ELF-1 (cell line): ENCODE measurements around the gene CRMP1.
A peak's percentile ranks its signal among the peaks of the same experiment; 100 is the strongest.

ENCODE experiments used
- DNase-seq: peaks from one replicate; pipeline ENCODE4 v3.0.0-alpha.2; 2016; ENCODE audit warnings: low read depth, low spot score

Gene CRMP1

DNA sequence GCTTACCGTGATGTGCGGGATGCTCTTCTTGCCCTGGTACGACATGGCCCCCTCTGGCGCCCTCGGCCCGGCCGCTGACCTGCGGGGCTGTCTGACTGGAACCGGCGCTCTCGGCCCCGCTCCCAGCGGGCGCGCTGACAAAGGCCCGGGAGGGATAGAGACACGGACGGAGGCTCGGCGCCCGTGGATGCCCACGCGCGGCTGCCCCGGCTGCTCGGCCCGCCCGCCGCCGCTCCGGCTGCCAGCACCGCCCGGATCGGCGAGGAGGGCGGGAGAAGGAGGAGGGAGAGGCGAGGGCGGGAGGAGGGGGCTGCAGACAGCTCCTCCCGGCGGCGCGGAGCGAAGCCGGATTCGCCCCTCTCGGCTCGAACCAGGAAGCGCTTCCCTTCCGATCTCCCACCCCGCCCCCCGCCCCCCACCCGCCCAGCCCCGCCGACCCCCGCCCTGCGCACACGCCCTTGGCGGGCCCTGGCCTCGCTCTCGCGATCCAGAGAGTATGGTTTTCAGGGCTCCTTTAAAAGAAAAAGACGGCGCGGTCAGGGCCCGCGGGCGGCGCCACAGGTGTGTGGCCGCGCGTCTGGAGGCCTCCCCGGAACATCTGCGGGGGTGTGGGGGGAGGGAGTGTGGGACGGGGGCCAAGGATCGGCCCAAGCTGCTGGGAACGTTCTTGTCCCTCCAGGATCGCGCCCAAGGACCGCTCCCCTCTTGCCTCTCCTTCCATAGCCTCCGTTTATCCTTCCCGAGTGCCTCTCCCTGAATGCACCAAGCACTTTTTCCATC lies 4.5 kb downstream of the CRMP1 start:
- peak; percentile 61 for DNase-seq

GRCh38 chr4:5887361-5888221 lies 5.3 kb downstream of the CRMP1 start:
- DNase-seq = peak; percentile 43

- DNase-seq = no peak
Observed at GRCh38 chr4:5887011-5887360, 5.9 kb downstream of the CRMP1 start.

DNA sequence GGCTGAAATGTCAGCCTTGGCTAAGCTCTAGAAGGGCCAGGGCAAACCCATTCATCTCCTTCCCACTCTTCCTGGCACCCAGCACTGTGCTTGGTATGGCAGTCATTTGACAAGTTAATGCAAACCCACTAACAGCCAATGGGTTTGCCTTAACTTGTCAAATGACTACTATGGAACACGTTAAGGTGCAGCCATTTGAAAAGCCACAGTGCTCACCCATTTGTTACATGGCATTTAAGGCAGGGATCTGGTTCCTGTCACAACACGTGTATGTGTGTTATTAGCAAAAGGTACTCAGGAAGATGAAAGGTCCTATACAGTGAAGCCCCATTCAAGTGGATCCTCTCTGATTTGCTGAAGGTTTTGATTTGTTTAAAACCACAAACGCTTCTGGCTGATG lies 7.2 kb downstream of the CRMP1 start:
- DNase-seq = no peak

DNA sequence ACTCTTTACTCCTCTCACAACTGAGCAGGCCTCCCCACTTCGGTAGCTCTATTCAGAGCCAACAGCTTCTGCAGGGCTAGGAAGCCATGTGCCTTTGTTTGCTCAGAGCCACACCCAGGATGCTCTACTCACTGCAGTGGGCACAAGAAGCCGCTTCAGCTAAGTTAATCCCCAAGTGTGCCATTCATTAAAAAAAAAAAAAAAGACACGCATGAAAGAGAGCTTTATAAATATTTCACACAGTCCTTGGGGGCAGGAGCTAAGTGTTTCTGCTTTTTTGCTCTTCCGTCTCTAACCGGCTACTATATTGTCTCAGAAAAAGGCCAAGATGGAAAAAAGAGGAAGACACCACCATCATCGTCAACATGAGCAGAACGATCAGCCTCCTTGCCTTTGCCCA lies 8.1 kb downstream of the CRMP1 start:
- no peak for DNase-seq

DNA sequence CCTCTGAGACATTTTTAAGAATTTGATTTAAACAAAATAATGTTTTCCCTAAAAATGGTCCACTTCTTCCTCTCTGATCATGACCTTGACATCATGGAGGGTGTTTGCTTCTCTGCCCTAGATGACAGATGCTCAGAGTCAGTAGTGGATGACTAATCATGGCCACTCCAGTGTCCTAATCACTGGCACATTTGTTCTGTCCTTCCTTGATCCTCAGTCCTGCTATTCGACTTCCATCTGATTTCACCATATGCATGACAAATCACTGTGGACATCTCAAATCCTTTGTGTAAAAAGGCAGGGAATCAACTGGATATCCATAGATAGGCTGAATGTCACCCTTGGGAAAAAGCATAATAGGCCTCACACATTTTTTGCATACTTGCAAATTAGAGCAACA lies 9.0 kb downstream of the CRMP1 start:
- no peak for DNase-seq

DNA sequence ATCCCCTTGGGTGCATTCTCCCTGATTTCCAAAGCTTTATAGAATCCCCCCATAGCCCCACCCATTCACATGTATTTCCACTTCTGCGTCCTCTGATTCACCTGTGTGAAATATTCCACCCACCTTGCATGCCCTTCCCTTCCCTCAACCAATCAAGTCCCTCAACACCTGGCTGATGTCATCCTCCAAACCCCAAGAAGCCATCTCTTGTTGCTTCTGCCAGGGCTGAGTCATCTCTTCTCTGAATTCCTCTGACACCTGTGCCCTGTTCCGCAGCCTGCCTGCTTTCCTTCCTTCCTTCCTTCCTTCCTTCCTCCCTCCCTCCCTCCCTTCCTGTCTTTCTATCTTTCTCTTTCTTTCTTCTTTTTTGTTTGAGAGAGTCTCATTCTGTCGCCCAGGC lies 9.9 kb downstream of the CRMP1 start:
- no peak for DNase-seq

DNA sequence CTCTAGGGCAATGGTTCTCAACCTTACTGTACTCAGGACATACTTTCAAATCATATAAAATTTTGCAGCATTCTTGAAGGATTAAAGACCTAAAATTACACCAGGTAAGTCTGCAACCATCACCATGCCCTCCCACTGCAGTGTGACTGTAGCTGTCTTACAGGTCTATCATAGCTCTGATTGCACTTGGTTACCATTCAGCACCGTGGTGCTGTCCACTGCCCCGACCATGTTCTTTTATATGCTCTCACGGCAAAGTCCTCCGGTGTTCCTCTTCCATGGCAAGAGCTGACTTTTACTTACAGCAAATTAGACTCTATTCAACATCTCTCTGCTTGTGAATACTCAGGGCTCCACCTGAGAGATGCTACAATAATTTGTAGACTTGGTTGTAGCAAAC lies 11.5 kb downstream of the CRMP1 start:
- DNase-seq = peak; percentile 16

DNA sequence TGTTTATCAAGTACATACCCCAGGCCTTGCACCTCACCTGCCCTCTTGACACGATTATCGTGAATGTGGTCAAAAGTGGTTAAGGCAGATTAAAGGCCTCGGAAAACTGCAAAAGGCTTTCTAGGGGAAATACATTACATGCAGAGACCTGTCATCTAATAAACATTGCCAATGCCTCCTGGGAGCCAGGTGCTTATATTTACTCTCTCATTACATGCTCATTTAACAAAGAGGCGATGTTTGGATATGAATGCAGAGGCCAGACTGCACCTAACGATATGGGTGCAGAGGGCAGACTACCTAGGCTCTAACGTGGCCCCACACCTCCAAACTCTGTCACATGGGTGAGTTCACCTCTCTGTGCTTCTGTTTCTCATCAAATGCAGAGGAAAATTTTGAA lies 14.5 kb downstream of the CRMP1 start:
- DNase-seq = no peak

- DNase-seq = no peak
Observed at GRCh38 chr4:5877392-5877791, 15.5 kb downstream of the CRMP1 start.

DNA sequence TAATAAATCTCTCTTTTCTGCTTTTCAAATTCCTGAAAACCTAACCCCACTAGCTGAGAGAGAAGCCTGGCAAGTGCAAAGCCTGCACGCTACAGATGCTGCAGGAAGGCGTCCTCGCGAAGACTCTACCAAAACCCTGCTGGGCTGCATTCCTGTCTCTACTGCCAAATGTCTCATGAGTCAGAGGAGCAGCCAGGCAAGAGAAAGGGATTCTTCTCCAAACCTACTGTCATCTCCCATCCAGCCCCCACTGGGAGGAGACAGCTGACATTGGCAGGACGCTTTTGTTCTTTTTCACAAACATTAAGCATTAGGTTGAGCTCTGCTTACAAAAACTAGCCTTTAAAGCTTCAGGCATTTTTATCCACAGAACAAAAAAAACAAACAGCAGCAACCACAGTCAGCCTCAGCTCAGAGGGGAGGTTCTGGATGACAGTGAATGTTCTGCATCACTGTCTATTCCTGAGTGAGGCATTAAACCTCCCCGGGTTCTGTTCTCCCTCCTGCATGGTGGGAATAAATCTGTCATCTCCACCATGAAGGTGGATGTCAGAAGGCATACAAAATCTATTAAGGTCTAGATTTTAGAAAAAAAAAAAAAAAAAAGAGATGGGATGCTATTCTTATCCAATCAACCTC lies 18.0 kb downstream of the CRMP1 start:
- DNase-seq = peak; percentile 72

DNA sequence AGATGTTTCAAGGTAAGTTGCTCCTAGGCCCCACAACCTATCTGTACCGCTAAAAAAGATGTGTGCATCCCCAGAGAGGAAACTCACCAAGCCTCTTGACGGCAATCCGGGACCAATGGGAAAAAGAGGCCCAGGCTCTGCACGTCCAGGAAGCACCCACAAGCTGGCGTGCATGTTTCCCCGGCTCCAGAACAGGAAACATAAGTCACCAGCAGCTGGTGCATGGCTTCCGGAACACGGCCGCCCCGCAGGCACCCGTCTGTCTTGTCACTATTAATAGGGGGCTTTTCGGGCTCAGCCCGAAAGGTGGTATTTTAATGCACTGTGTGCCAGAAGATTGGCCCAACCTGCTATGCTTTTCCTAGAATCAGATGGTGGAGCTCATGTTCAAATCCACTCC lies 22.2 kb downstream of the CRMP1 start:
- DNase-seq = no peak

DNA sequence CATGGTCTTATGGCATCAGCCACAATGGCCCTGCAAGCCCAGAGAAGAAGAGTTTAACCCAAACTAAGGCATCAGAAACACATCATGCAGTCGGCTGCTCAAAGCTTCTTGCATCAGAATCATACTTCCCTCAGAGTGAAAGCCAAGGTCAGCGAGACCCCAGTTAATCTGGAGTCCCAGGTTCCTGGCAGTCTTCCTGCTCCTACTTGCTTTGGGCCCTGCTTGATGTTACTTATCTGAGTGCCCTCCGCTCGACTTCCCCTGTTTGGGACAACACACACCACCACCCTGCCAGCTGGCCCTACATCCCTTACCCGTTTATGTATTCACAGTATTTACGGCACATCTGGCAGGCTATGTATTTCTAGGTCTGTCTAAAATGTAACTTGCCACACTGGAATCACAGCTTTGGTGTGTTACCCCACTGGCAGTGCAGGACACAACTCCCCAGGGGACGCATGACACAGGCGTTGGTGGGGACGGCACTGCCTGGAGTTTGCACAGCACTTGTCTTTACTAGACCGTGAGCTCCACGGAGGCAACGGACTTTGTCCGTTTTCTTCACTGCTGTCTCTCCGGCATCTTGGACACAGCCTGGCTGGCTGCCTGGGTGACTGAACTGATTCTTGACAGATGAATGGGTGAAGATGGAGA lies 22.8 kb downstream of the CRMP1 start:
- no peak for DNase-seq

DNA sequence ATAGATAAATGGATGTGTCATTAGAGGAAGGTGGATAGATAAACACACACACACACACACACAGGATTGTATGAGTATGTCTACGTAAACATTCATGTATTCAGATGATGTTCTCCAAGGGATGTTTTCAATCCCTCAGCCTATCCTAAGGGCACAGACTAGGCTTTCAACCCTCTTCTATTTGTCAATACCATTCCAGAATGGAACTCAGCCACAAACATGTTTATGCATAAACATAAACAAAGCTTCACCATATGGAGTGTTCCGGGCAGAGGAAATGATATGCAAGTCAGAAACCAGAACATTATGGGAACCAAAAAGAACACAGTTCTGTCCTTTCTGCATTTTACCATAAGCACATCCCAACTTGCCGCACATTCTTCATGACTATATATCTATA lies 25.0 kb downstream of the CRMP1 start:
- DNase-seq = no peak

- no peak for DNase-seq
Observed at GRCh38 chr4:5866841-5867813, 25.8 kb downstream of the CRMP1 start.

- no peak for DNase-seq
Observed at GRCh38 chr4:5865896-5866599, 26.8 kb downstream of the CRMP1 start.

DNA sequence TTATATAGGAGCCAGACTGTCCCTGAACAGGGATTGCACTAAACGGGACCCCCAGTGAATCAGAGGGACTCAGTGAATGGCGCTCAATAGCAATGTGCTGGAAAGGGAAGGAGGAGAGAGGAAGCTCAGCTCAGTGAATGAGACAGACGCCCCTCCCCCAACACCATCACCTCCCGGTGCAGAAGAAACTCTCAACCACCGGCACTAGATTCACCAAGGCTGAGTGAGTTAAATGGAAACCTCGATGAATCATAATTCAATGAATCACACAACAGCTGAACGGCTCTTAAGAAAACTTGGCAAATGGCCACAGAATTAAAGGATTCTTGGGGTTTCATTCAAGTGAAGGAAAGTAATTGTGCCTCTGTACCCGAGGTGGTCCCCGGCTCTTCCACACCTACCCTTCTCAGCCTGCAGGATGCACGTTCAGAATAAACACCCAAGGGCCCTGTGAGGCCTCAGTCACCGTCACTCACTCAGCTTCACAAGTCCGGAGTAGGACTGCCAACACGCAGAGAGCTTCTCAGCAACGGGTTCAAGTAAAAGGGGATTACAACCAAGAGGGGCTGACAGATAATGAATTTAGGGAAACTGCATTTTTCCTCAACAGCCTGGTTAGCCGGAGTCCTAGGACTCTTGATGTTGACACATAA lies 29.3 kb downstream of the CRMP1 start:
- no peak for DNase-seq

DNA sequence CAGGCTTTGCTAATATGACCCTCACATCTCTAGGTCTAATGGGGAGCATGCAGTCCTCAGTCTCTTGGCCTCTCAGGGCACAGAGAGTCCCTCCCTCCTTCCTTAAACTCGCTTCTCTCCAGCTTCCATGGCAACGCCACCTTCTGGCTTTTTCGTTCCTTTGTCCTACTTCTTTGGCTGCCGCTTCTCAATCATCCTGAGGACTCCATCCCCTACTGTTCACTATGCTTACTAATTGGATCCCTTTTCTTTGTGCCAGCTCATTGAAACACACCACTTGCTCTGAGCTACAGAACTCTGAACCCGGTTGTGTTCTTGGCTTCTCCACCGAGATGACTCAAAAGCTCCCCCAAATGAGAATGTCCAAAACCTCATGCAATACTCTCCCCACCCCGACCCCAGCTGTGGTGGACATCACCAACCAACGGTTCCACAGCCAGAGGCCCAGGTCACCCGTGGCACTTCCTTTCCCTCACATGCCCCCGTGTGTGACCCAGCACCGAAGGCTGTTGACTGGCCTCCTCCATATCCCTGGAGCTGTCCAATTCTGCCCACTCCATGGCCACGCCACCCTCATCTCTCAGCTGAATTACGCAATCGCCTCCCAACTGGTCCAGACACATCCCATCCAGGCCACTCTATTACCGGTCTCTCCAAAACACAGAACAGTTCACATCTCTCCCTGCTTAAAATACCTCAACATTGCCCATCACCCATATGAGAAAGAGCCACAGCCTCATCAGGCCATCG lies 34.7 kb downstream of the CRMP1 start:
- DNase-seq = peak; percentile 18

DNA sequence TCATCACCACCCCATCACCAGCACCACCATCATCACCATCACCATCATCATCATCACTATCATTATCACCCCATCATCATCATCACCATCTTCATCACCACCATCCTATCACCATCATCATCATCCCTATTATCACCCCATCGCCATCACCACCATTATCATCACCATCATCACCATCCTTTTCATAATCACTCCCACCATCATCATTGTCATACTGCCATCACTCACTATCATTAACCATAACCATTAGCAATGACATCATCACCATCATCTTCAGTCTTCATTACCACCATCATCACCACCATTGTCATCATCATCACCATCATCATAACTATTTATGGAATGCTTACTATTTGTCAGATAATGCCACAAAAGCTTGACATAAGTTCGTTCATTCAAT lies 35.7 kb downstream of the CRMP1 start:
- DNase-seq = no peak
